Forelimb muscle (tissue), 1 donor: ENCODE measurements around the gene SLC8B1. TPM values are rescaled to one million over a fixed set of nuclear protein-coding genes. Genes with fewer than 3 reads are reported as not detected.

Experiments used
- DNase-seq: peaks from one replicate; pipeline ENCODE4 v3.0.0-alpha.2; 2013; ENCODE audit warnings: low read depth
- polyA plus RNA-seq: library from polyadenylated mRNA; unstranded; fragments of 120-200 nt; gene quantifications from one replicate; pipeline ENCODE4 v1.2.1, GENCODE V29; 2013; ENCODE audit not compliant: insufficient read length

SLC8B1 gene
- 16.2 TPM for polyA plus RNA-seq

- DNase-seq: no peak
These were observed at the start of gene SLC8B1 for GRCh38 chr12:113334786-113335539. Gene SLC8B1, minus strand, starts transcription at chr12:113335109. Its CDS starts 2,231 bp downstream, at chr12:113332878.

DNA sequence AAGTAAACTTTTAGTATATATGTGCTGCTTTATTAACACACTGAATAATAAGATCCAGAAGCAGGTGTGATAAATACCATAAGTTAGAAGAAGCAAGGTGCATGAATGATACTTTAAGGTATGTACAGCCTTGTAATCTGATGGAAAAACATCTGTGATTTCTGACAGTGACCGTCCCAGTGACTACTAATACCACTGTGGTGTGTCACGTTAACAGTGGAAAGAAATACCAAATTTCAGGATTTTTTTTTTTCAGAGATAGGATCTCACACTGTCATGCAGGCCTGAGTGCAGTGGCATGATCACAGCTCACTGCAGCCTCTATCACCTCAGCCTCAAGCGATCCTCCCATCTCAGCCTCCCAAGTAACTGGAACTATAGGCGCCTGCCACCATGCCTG lies 47.3 kb upstream of the SLC8B1 start:
- no peak for DNase-seq

DNA sequence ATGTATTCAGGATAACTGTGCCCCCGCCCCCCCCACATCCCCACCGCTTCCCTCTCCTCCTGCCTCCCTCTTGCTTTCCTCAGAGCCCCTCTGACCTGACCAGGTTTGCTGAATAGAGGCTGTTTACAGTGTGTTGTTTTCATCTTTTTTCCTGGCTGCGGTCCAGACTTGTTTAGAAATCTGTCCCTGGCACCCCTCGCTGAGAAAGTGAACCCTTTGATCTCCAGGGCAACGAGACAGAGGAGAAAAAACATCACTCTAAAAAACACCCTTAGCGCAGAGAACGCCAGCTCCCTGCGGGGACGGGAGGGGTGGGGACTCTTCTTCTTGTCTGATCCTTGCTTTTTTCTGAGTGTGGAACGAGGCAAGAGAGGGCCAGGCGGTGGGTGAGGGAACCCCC lies 46.3 kb upstream of the SLC8B1 start:
- DNase-seq: no peak

DNA sequence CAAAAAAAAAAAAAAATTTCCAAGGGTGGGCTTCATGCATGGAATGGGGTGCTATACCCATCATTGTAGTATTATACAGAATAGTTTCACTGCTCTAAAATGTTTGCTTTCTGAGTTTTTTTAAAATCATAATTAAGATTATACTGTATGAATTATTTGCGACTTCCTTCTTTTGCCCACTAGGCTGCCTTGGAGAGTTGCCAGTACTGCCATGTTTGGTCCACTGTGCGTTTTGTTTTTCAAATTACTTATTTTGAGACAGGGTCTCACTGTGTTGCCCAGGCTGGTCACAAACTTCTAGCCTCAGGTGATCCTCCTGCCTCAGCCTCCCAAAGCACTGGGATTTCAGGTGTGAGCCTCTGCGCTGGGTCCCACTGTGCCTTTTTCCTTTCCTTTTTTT lies 43.4 kb upstream of the SLC8B1 start:
- DNase-seq: no peak

- no peak for DNase-seq
These were observed 40.0 kb upstream of the SLC8B1 start for GRCh38 chr12:113374823-113375428.

DNA sequence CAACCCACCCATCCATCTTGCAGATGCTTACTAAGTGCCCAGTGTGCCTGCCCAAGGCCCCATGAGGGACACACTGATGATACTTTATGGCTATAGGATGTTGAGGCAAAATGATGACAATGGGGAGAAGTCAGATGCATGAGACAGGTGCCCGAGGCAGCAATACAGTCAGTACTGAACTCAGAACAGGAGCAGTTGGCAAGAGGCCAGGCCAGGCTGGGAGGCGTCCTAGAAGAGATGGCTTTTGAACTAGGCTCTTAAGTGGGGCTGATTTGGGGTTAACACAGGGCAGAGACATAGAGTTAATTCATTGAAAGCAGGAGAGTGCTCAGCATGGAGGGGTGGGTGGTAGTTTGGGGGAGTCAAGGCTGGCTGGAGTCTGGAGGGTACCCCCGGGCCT lies 39.1 kb upstream of the SLC8B1 start:
- no peak for DNase-seq

- no peak for DNase-seq
These were observed 38.5 kb upstream of the SLC8B1 start for GRCh38 chr12:113373440-113373839.

DNA sequence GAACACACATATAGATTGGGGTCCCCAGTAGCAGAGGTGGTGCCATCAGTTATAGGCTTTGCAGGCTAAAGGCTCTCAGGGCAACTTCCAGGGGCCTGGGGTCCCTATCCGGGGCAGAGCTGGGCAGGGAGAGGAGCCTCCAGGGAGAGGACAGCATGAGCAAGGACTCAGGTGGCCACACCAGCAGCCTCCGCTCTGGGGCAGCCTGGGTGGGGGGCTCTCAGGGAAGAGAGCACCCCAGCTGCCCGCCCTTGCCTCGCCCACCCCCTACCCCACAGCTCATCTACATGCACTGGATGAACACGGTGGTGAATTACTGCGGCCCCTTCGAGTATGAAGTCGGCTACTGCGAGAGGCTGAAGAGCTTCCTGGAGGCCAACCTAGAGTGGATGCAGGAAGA lies 37.5 kb upstream of the SLC8B1 start:
- no peak for DNase-seq

DNA sequence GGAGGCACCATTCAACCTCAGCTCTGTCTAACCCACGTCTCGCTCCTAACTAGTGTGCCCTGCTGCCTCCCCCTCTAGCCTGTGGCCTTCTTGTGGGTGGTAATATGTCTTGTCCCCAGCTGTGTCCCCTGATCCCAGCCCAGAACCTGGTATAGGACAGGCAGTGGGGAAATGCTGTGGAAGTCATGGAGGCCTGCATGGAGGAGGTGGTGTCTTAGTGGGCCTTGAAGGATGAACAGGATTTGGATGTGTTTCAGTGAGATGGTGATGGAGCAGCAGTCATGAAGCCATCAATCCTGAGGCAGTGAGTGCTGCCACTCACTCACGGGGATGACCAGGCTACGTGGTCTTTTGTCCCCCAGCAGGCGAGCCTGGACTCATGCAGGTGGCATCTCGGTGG lies 36.9 kb upstream of the SLC8B1 start:
- DNase-seq: no peak

GRCh38 chr12:113370923-113371682 lies 36.2 kb upstream of the SLC8B1 start:
- no peak for DNase-seq

GRCh38 chr12:113369391-113369985 lies 34.6 kb upstream of the SLC8B1 start:
- no peak for DNase-seq

GRCh38 chr12:113368331-113368730 lies 33.4 kb upstream of the SLC8B1 start:
- no peak for DNase-seq

DNA sequence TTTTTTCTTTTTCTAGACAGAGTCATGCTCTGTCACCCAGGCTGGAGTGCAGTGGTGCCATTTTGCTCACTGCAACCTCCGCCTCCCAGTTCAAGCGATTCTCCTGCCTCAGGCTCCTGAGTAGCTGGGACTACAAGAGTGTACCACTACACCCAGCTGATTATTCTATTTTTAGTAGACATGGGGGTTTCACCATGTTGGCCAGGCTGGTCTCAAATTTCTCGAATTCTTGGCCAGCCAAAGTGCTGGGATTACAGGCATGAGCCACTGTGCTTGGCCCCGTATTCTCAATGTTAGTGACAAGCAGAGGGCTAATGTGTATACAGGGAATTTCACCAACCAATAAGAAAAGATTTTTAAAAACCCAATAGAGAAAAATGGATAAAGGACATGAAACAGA lies 31.9 kb upstream of the SLC8B1 start:
- no peak for DNase-seq

DNA sequence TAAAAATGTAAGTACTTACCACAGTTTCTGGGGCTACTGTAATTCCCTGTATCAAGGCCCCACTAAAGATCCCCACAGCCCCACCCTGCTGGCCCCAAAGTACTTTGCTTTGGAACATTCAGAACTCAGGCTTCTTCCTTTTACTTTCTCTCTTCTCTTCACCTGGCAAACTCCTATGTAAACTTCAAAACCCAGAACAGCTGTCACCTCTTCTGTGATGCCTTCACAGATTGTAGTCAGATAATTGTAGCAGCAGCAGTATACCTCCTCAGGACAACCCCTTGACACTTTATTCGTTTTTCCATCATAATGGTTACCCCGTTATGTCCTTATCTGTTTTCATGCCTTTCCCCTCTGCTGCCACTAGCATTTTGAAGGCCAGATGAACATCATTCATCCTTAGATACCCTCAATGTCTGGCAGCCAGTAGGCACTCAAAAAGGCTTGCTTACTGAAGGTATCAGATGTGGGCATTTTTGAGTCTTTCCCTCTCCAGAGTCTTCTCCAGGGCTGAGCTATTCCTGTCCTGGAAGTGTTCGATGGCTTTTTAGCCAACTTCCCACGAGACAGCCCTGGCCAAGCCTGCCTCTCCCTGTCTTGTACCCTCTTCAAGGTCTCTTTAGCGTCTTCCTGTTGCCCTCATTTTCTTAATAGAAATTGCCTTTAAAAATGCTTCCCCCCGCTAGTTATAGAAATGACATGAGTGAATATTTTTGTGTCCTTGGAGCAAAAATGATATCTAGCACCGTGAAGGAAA lies 30.9 kb upstream of the SLC8B1 start:
- no peak for DNase-seq

GRCh38 chr12:113364698-113365097 lies 29.8 kb upstream of the SLC8B1 start:
- no peak for DNase-seq

- no peak for DNase-seq
These were observed 26.9 kb upstream of the SLC8B1 start for GRCh38 chr12:113361574-113362370.

DNA sequence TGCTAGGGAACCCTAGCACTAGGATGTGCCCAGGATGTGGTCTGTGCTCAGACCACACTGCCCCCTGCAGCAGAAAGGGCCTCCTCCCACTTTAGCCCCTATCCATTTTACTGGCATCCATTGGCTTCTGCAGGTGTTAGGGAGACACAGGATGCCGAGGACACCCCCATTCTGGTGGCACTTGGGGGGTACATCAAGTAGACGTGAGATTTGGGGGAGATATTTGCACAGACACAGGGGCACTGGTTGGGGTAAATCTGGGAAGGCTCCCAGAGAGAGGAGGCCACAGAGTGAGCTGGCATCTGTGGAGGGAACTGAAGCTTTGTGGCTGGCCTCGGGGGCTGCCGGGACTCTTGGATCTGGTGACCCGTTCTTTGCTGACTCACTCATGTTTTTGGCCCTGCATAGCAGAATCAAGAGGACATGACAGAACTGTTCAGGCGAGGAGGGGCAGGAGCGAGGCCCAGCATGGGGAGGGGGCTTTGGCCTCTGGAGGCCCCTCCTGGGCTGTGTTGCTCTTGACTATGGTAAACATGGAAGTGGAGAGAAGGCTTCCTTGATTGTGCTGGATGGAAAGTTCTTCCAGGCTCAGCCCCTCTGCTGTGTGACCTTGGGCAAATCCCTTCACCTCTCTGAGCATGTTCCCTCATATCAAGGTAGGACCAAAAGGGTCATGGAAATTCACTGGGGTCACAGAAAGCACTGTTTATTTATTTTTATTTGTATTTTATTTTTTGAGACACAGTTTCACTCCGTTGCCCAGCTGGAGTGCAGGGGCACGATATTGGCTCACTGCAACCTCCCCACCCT lies 25.2 kb upstream of the SLC8B1 start:
- no peak for DNase-seq

GRCh38 chr12:113359133-113359938 lies 24.4 kb upstream of the SLC8B1 start:
- DNase-seq: no peak
